ENCODE measurements around the gene CSNK1D.
"Not testable (repeated sequence)": the region's sequence is repeated elsewhere in the genome, so short reads cannot be mapped to it uniquely, and the experiment has no call there.

CSNK1D gene

GRCh38 chr17:82258555-82258954 lies 14.9 kb downstream of the CSNK1D start:
- no peaks in the 10 kb centered on the region for H3K27me3 Mint-ChIP-seq (ENCODE audit: low read depth)
- H3K9me3 Mint-ChIP-seq: no peaks in the 10 kb centered on the region
- peaks cover 20% of the 10 kb centered on the region for H3K4me1 Mint-ChIP-seq (ENCODE audit: low read depth)
- H3K4me3 Mint-ChIP-seq: no peak overlapping the region
- peaks cover 67% of the 10 kb centered on the region for H3K36me3 Mint-ChIP-seq (ENCODE audit: low read depth)
- H3K27ac Mint-ChIP-seq: no peak overlapping the region

- H3K4me1 Mint-ChIP-seq (ENCODE audit: low read depth): peaks cover 18% of the 10 kb centered on the region
- no peak overlapping the region for H3K4me3 Mint-ChIP-seq
- peak overlapping the region; percentile 71 for H3K27ac Mint-ChIP-seq
- H3K9me3 Mint-ChIP-seq: no peaks in the 10 kb centered on the region
- H3K36me3 Mint-ChIP-seq (ENCODE audit: low read depth): peaks cover 70% of the 10 kb centered on the region
- H3K27me3 Mint-ChIP-seq (ENCODE audit: low read depth): no peaks in the 10 kb centered on the region
Observed at GRCh38 chr17:82257473-82257872, 16.0 kb downstream of the CSNK1D start.

GRCh38 chr17:82256242-82256885 lies 17.1 kb downstream of the CSNK1D start:
- H3K27ac Mint-ChIP-seq: no peak overlapping the region
- no peak overlapping the region for H3K4me3 Mint-ChIP-seq
- H3K4me1 Mint-ChIP-seq (ENCODE audit: low read depth): peaks cover 19% of the 10 kb centered on the region
- no peaks in the 10 kb centered on the region for H3K27me3 Mint-ChIP-seq (ENCODE audit: low read depth)
- H3K36me3 Mint-ChIP-seq (ENCODE audit: low read depth): peaks cover 68% of the 10 kb centered on the region
- H3K9me3 Mint-ChIP-seq: no peaks in the 10 kb centered on the region

GRCh38 chr17:82255402-82255972 lies 18.0 kb downstream of the CSNK1D start:
- H3K27me3 Mint-ChIP-seq (ENCODE audit: low read depth): no peaks in the 10 kb centered on the region
- H3K9me3 Mint-ChIP-seq: no peaks in the 10 kb centered on the region
- H3K27ac Mint-ChIP-seq: no peak overlapping the region
- H3K36me3 Mint-ChIP-seq (ENCODE audit: low read depth): peaks cover 64% of the 10 kb centered on the region
- no peak overlapping the region for H3K4me3 Mint-ChIP-seq
- H3K4me1 Mint-ChIP-seq (ENCODE audit: low read depth): peaks cover 19% of the 10 kb centered on the region

- Mint-ChIP-seq H3K4me1 (ENCODE audit: low read depth) (peaks cover 17% of the 10 kb centered on the region), H3K36me3 (ENCODE audit: low read depth) (peaks cover 60% of the 10 kb centered on the region)
- H3K27me3 Mint-ChIP-seq (ENCODE audit: low read depth); H3K4me3 Mint-ChIP-seq; H3K27ac Mint-ChIP-seq; H3K9me3 Mint-ChIP-seq: not testable (repeated sequence)
Observed at GRCh38 chr17:82254746-82255145, 18.8 kb downstream of the CSNK1D start.

GRCh38 chr17:82254096-82254495 lies 19.4 kb downstream of the CSNK1D start:
- H3K27me3 Mint-ChIP-seq (ENCODE audit: low read depth); H3K4me3 Mint-ChIP-seq; H3K9me3 Mint-ChIP-seq; H3K27ac Mint-ChIP-seq: not testable (repeated sequence)
- H3K36me3 Mint-ChIP-seq (ENCODE audit: low read depth): peaks cover 56% of the 10 kb centered on the region
- peaks cover 17% of the 10 kb centered on the region for H3K4me1 Mint-ChIP-seq (ENCODE audit: low read depth)

- Mint-ChIP-seq H3K4me1 (ENCODE audit: low read depth) (peaks cover 11% of the 10 kb centered on the region), H3K27me3 (ENCODE audit: low read depth) (no peaks in the 10 kb centered on the region), H3K27ac (no peak overlapping the region), H3K36me3 (ENCODE audit: low read depth) (peaks cover 55% of the 10 kb centered on the region), H3K9me3 (no peaks in the 10 kb centered on the region), H3K4me3 (no peak overlapping the region)
Observed at GRCh38 chr17:82253179-82253544, 20.3 kb downstream of the CSNK1D start.

- peaks cover 58% of the 10 kb centered on the region for H3K36me3 Mint-ChIP-seq (ENCODE audit: low read depth)
- no peak overlapping the region for H3K4me3 Mint-ChIP-seq
- H3K9me3 Mint-ChIP-seq: no peaks in the 10 kb centered on the region
- peaks cover 14% of the 10 kb centered on the region for H3K4me1 Mint-ChIP-seq (ENCODE audit: low read depth)
- H3K27ac Mint-ChIP-seq: peak overlapping the region; percentile 36
- no peaks in the 10 kb centered on the region for H3K27me3 Mint-ChIP-seq (ENCODE audit: low read depth)
Observed at GRCh38 chr17:82252511-82253178, 20.9 kb downstream of the CSNK1D start.

- no peaks in the 10 kb centered on the region for H3K9me3 Mint-ChIP-seq
- no peak overlapping the region for H3K4me3 Mint-ChIP-seq
- peak overlapping the region; percentile 45 for H3K27ac Mint-ChIP-seq
- H3K4me1 Mint-ChIP-seq (ENCODE audit: low read depth): peaks cover 10% of the 10 kb centered on the region
- H3K36me3 Mint-ChIP-seq (ENCODE audit: low read depth): peaks cover 47% of the 10 kb centered on the region
- no peaks in the 10 kb centered on the region for H3K27me3 Mint-ChIP-seq (ENCODE audit: low read depth)
Observed at GRCh38 chr17:82250868-82251500, 22.5 kb downstream of the CSNK1D start.

GRCh38 chr17:82249896-82250581 lies 23.5 kb downstream of the CSNK1D start:
- Mint-ChIP-seq H3K27me3 (ENCODE audit: low read depth) (no peaks in the 10 kb centered on the region), H3K9me3 (no peaks in the 10 kb centered on the region), H3K4me3 (no peak overlapping the region), H3K4me1 (ENCODE audit: low read depth) (peaks cover 7% of the 10 kb centered on the region), H3K27ac (no peak overlapping the region), H3K36me3 (ENCODE audit: low read depth) (peaks cover 45% of the 10 kb centered on the region)

GRCh38 chr17:82248815-82249674 lies 24.5 kb downstream of the CSNK1D start:
- peaks cover 55% of the 10 kb centered on the region for H3K36me3 Mint-ChIP-seq (ENCODE audit: low read depth)
- H3K27ac Mint-ChIP-seq: no peak overlapping the region
- no peak overlapping the region for H3K4me3 Mint-ChIP-seq
- no peaks in the 10 kb centered on the region for H3K9me3 Mint-ChIP-seq
- H3K4me1 Mint-ChIP-seq (ENCODE audit: low read depth): peaks cover 9% of the 10 kb centered on the region
- H3K27me3 Mint-ChIP-seq (ENCODE audit: low read depth): no peaks in the 10 kb centered on the region

GRCh38 chr17:82247856-82248671 lies 25.4 kb downstream of the CSNK1D start:
- Mint-ChIP-seq H3K4me1 (ENCODE audit: low read depth) (peaks cover 9% of the 10 kb centered on the region), H3K36me3 (ENCODE audit: low read depth) (peaks cover 54% of the 10 kb centered on the region)

GRCh38 chr17:82247182-82247823 lies 26.2 kb downstream of the CSNK1D start:
- no peak overlapping the region for H3K27ac Mint-ChIP-seq
- H3K36me3 Mint-ChIP-seq (ENCODE audit: low read depth): peaks cover 51% of the 10 kb centered on the region
- no peaks in the 10 kb centered on the region for H3K9me3 Mint-ChIP-seq
- no peak overlapping the region for H3K4me3 Mint-ChIP-seq
- H3K27me3 Mint-ChIP-seq (ENCODE audit: low read depth): no peaks in the 10 kb centered on the region
- H3K4me1 Mint-ChIP-seq (ENCODE audit: low read depth): peaks cover 7% of the 10 kb centered on the region

More at GRCh38 chr17:82247856-82248671, 25.4 kb downstream of the CSNK1D start:
- H3K27me3 Mint-ChIP-seq (ENCODE audit: low read depth): no peaks in the 10 kb centered on the region
- peak overlapping the region; percentile 15 for H3K27ac Mint-ChIP-seq
- H3K4me3 Mint-ChIP-seq: no peak overlapping the region
- H3K9me3 Mint-ChIP-seq: no peaks in the 10 kb centered on the region

All from T-helper 1 cell treated with Interleukin-12 subunit alpha and Interleukin-12 subunit beta and Interleukin-4 antibody, amounts not matched to agents 30 μg/mL and 1 μg/mL, for 36 hours (primary cell).